Gastrocnemius medialis (tissue), 4 donors: Measurements from ENCODE around the gene KIR3DL1.
"Not testable (repeated sequence)": the region's sequence is repeated elsewhere in the genome, so short reads cannot be mapped to it uniquely, and the experiment has no call there.

ENCODE experiments used
- POLR2A ChIP-seq, 2 donors: fragments of 450-650 bp; IDR thresholded peaks; one replicate each; pipeline ENCODE4 v1.6.1; 2017; ENCODE audit warnings: antibody characterized with exemption in 2 of 2, mild to moderate bottlenecking in 2 of 2, moderate library complexity in 2 of 2
- TF ChIP-seq, protein P1 (sequence below), 5 experiments: fragments of 450-650 bp in 3 of 5; fragments of 200-600 bp in 2 of 5; sonication (generic) in 2 of 5; IDR thresholded peaks in 4 of 5; conservative IDR thresholded peaks in 1 of 5; 1 replicate in 4 of 5; 2 replicates in 1 of 5; pipeline ENCODE4 v1.5.1; 2016 to 2019; ENCODE audit warnings: antibody characterized with exemption in 5 of 5, mild to moderate bottlenecking in 3 of 5, moderate library complexity in 3 of 5

GRCh38 chr19:54782916-54783315 lies 33.4 kb upstream of the KIR3DL1 start:
- TF ChIP-seq, protein P1, sequence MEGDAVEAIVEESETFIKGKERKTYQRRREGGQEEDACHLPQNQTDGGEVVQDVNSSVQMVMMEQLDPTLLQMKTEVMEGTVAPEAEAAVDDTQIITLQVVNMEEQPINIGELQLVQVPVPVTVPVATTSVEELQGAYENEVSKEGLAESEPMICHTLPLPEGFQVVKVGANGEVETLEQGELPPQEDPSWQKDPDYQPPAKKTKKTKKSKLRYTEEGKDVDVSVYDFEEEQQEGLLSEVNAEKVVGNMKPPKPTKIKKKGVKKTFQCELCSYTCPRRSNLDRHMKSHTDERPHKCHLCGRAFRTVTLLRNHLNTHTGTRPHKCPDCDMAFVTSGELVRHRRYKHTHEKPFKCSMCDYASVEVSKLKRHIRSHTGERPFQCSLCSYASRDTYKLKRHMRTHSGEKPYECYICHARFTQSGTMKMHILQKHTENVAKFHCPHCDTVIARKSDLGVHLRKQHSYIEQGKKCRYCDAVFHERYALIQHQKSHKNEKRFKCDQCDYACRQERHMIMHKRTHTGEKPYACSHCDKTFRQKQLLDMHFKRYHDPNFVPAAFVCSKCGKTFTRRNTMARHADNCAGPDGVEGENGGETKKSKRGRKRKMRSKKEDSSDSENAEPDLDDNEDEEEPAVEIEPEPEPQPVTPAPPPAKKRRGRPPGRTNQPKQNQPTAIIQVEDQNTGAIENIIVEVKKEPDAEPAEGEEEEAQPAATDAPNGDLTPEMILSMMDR (IDR thresholded peaks at IDR 0.05 in 4 of 5, conservative IDR thresholded peaks at IDR 0.05 in 1 of 5) = not testable (repeated sequence)
- TF ChIP-seq POLR2A (IDR thresholded peaks at IDR 0.05) = not testable (repeated sequence)
